ENCODE results near the gene TBXAS1.

Gene TBXAS1

DNA sequence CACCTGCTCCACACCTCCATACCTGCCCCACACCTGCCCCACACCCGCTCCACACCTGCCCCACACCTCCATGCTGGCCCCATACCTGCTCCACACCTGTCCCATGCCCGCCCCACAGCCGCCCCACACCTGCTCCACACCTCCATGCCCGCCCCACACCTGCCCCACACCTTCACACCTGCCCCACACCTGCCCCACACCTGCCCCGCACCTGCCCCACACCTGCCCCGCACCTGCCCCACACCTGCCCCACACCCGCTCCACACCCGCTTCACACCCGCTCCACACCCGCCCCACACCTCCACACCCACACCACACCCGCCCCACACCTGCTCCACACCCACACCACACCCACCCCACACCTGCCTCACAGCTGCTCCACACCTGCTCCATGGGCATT, 180.7 kb downstream of the TBXAS1 start:
- 80% methylated on average over 11 of the region's 11 CpGs for WGBS
- Histone ChIP-seq H3K23ac (ENCODE audit: low read length in 2 of 2) (no peak overlapping the region), H4K91ac (ENCODE audit: low read length) (no peak overlapping the region), H2BK12ac (ENCODE audit: low read length in 2 of 2) (no peak overlapping the region), H3K27me3 (ENCODE audit: control insufficient read depth in 1 of 2, insufficient read depth in 1 of 2, low read length in 2 of 2) (peaks cover 25 to 46% of the 10 kb centered on the region in 2 experiments), H2BK15ac (ENCODE audit: low read depth, poor library complexity, severe bottlenecking) (no peak overlapping the region), H2AFZ (ENCODE audit: low read depth, low read length) (no peak overlapping the region), H3K9me3 (ENCODE audit: control insufficient read depth, low read length) (no peaks in the 10 kb centered on the region), H3K4me2 (ENCODE audit: low read length, poor library complexity, severe bottlenecking) (no peak overlapping the region), H3K14ac (ENCODE audit: low read length in 2 of 2) (no peak overlapping the region), H3K79me1 (replicated peaks; ENCODE audit: low read length, poor library complexity, severe bottlenecking) (no peaks in the 10 kb centered on the region), H3K4me1 (ENCODE audit: control insufficient read depth, insufficient read depth, low read depth, low read length) (no peaks in the 10 kb centered on the region), H3K4ac (ENCODE audit: low read depth in 1 of 2, low read length in 2 of 2) (no peak overlapping the region), H2BK120ac (ENCODE audit: low read depth, low read length) (no peak overlapping the region), H3K4me3 (ENCODE audit: insufficient read depth in 1 of 2, low read depth in 1 of 2, low read length in 2 of 2) (no peak overlapping the region), H3K36me3 (ENCODE audit: control insufficient read depth in 1 of 2, insufficient read depth in 2 of 2, low read depth in 1 of 2, low read length in 2 of 2) (no peaks in the 10 kb centered on the region), H3K9ac (ENCODE audit: low read length) (no peak overlapping the region), H4K8ac (ENCODE audit: low read length) (no peak overlapping the region), H2AK5ac (ENCODE audit: low read length, severe bottlenecking) (no peak overlapping the region), H2BK5ac (ENCODE audit: low read depth, low read length, poor library complexity, severe bottlenecking) (no peak overlapping the region), H3K18ac (ENCODE audit: low read depth in 1 of 2, low read length in 2 of 2) (no peak overlapping the region), H3K27ac (ENCODE audit: low read length, poor library complexity, severe bottlenecking) (no peak overlapping the region)
- DNase-seq, result no peak

DNA sequence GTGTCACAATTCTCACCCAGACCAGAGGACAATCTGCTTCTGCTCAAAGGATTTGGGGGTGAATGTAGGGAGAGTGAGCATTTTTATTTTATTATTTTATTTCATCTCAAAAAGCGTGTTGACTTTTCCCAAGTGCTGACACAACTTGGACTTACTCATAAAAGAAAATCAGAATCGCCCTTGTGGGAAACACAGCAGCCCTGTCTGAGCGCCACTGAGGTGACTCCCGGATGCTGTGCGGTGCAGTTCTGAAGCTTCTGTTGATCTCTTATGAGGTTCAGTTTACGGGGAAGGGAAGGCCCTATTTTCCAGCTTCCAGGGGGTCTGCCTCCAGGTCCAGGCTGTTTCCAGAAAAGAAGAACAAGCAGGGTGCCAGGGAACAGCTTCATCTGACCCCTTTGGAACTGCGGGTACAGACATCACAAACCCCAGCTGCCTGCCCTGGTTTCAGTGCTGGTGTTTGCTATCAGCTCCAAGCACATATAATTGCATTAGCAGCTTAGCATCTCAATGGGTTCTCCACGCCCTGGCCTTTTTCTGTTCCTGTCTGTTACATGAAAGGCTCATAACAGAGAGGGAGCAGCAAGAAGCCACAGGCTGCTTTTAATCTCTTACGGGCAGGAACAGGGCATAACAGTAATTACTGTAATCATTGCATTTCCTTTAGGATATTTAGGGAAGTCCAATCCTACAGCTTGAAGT, 181.3 kb downstream of the TBXAS1 start:
- H3K4me2 ChIP-seq (ENCODE audit: low read length, poor library complexity, severe bottlenecking), result no peak overlapping the region
- H3K79me1 ChIP-seq (replicated peaks; ENCODE audit: low read length, poor library complexity, severe bottlenecking), result no peaks in the 10 kb centered on the region
- no peak overlapping the region for H3K9ac ChIP-seq (ENCODE audit: low read length)
- no peaks in the 10 kb centered on the region for H3K36me3 ChIP-seq (ENCODE audit: control insufficient read depth in 1 of 2, insufficient read depth in 2 of 2, low read depth in 1 of 2, low read length in 2 of 2)
- no peak overlapping the region for H3K23ac ChIP-seq (ENCODE audit: low read length in 2 of 2)
- H3K27me3 ChIP-seq (ENCODE audit: control insufficient read depth in 1 of 2, insufficient read depth in 1 of 2, low read length in 2 of 2), result peaks cover 29 to 50% of the 10 kb centered on the region in 2 experiments
- no peaks in the 10 kb centered on the region for H3K4me1 ChIP-seq (ENCODE audit: control insufficient read depth, insufficient read depth, low read depth, low read length)
- H3K27ac ChIP-seq (ENCODE audit: low read length, poor library complexity, severe bottlenecking), result no peak overlapping the region
- no peak overlapping the region for H2BK12ac ChIP-seq (ENCODE audit: low read length in 2 of 2)
- no peak overlapping the region for H2BK15ac ChIP-seq (ENCODE audit: low read depth, poor library complexity, severe bottlenecking)
- H3K18ac ChIP-seq (ENCODE audit: low read depth in 1 of 2, low read length in 2 of 2), result no peak overlapping the region
- no peak overlapping the region for H4K8ac ChIP-seq (ENCODE audit: low read length)
- no peaks in the 10 kb centered on the region for H3K9me3 ChIP-seq (ENCODE audit: control insufficient read depth, low read length)
- no peak overlapping the region for H2AFZ ChIP-seq (ENCODE audit: low read depth, low read length)
- no peak overlapping the region for H4K91ac ChIP-seq (ENCODE audit: low read length)
- no peak overlapping the region for H2BK5ac ChIP-seq (ENCODE audit: low read depth, low read length, poor library complexity, severe bottlenecking)
- 79% methylated on average over 8 of the region's 9 CpGs for WGBS
- no peak overlapping the region for H3K14ac ChIP-seq (ENCODE audit: low read length in 2 of 2)
- H3K4me3 ChIP-seq (ENCODE audit: insufficient read depth in 1 of 2, low read depth in 1 of 2, low read length in 2 of 2), result no peak overlapping the region
- no peak for DNase-seq
- H3K4ac ChIP-seq (ENCODE audit: low read depth in 1 of 2, low read length in 2 of 2), result no peak overlapping the region
- no peak overlapping the region for H2BK120ac ChIP-seq (ENCODE audit: low read depth, low read length)
- H2AK5ac ChIP-seq (ENCODE audit: low read length, severe bottlenecking), result no peak overlapping the region

DNA sequence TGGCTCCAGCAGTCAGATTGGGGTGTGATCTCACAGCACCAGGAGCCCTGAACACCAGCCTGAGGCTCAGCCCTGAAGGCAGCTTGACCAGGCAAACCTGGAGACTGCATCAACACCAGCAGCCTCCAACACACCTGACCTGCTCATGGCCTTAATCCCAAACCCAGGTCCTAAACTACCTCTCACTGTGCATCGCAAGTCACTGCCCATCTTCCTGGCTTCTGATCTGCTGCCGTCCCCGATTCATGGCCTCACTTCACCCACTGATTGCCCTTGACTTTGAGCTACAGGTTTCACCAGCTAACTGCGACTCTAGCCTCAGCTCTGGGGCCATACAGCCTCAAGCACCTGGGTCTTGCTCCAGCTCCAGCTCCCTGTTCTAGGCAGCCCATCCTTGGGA, 184.6 kb downstream of the TBXAS1 start:
- H3K4ac ChIP-seq (ENCODE audit: low read depth in 1 of 2, low read length in 2 of 2), result no peak overlapping the region
- H2BK12ac ChIP-seq (ENCODE audit: low read length in 2 of 2), result no peak overlapping the region
- H3K23ac ChIP-seq (ENCODE audit: low read length in 2 of 2), result no peak overlapping the region
- H3K79me1 ChIP-seq (replicated peaks; ENCODE audit: low read length, poor library complexity, severe bottlenecking), result no peaks in the 10 kb centered on the region
- no peak overlapping the region for H4K8ac ChIP-seq (ENCODE audit: low read length)
- peaks cover 32 to 47% of the 10 kb centered on the region in 2 experiments for H3K27me3 ChIP-seq (ENCODE audit: control insufficient read depth in 1 of 2, insufficient read depth in 1 of 2, low read length in 2 of 2)
- no peak overlapping the region for H3K9ac ChIP-seq (ENCODE audit: low read length)
- H3K4me1 ChIP-seq (ENCODE audit: control insufficient read depth, insufficient read depth, low read depth, low read length), result no peaks in the 10 kb centered on the region
- no peak overlapping the region for H3K27ac ChIP-seq (ENCODE audit: low read length, poor library complexity, severe bottlenecking)
- H2AK5ac ChIP-seq (ENCODE audit: low read length, severe bottlenecking), result no peak overlapping the region
- no peak overlapping the region for H3K4me3 ChIP-seq (ENCODE audit: insufficient read depth in 1 of 2, low read depth in 1 of 2, low read length in 2 of 2)
- H3K9me3 ChIP-seq (ENCODE audit: control insufficient read depth, low read length), result no peaks in the 10 kb centered on the region
- H2BK5ac ChIP-seq (ENCODE audit: low read depth, low read length, poor library complexity, severe bottlenecking), result no peak overlapping the region
- no peak overlapping the region for H4K91ac ChIP-seq (ENCODE audit: low read length)
- H3K18ac ChIP-seq (ENCODE audit: low read depth in 1 of 2, low read length in 2 of 2), result no peak overlapping the region
- H2BK15ac ChIP-seq (ENCODE audit: low read depth, poor library complexity, severe bottlenecking), result no peak overlapping the region
- DNase-seq, result no peak
- H3K36me3 ChIP-seq (ENCODE audit: control insufficient read depth in 1 of 2, insufficient read depth in 2 of 2, low read depth in 1 of 2, low read length in 2 of 2), result no peaks in the 10 kb centered on the region
- WGBS, result 94% methylated on average over 4 of the region's 4 CpGs
- no peak overlapping the region for H2BK120ac ChIP-seq (ENCODE audit: low read depth, low read length)
- H2AFZ ChIP-seq (ENCODE audit: low read depth, low read length), result no peak overlapping the region
- no peak overlapping the region for H3K4me2 ChIP-seq (ENCODE audit: low read length, poor library complexity, severe bottlenecking)
- H3K14ac ChIP-seq (ENCODE audit: low read length in 2 of 2), result no peak overlapping the region

DNA sequence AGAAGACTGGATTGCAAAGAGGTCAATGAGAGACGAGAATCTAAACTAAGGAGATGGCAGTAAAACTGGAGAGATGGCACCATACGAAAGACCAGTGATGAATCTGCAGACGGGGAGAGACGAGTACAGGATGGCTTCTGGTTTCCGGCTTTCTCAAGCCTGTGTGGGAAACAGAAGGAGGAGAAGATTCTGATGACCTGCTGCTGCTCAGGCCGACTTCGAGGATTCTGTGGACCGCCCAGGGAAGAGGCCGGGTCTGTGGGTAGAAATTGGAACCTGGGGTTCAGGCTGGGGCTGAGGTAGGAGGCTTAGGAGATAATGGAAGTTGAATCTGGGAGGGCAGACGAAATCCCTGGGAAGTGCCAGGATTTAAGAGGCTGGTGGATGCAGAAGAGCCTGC, 185.1 kb downstream of the TBXAS1 start:
- Histone ChIP-seq H2AK5ac (ENCODE audit: low read length, severe bottlenecking) (no peak overlapping the region), H2AFZ (ENCODE audit: low read depth, low read length) (no peak overlapping the region), H3K4ac (ENCODE audit: low read depth in 1 of 2, low read length in 2 of 2) (no peak overlapping the region), H3K36me3 (ENCODE audit: control insufficient read depth in 1 of 2, insufficient read depth in 2 of 2, low read depth in 1 of 2, low read length in 2 of 2) (no peaks in the 10 kb centered on the region), H4K91ac (ENCODE audit: low read length) (no peak overlapping the region), H3K9ac (ENCODE audit: low read length) (no peak overlapping the region), H2BK5ac (ENCODE audit: low read depth, low read length, poor library complexity, severe bottlenecking) (no peak overlapping the region), H2BK15ac (ENCODE audit: low read depth, poor library complexity, severe bottlenecking) (no peak overlapping the region), H2BK12ac (ENCODE audit: low read length in 2 of 2) (no peak overlapping the region), H2BK120ac (ENCODE audit: low read depth, low read length) (no peak overlapping the region), H3K23ac (ENCODE audit: low read length in 2 of 2) (no peak overlapping the region), H3K4me1 (ENCODE audit: control insufficient read depth, insufficient read depth, low read depth, low read length) (no peaks in the 10 kb centered on the region), H4K8ac (ENCODE audit: low read length) (no peak overlapping the region), H3K79me1 (replicated peaks; ENCODE audit: low read length, poor library complexity, severe bottlenecking) (no peaks in the 10 kb centered on the region), H3K18ac (ENCODE audit: low read depth in 1 of 2, low read length in 2 of 2) (no peak overlapping the region), H3K4me2 (ENCODE audit: low read length, poor library complexity, severe bottlenecking) (no peak overlapping the region), H3K9me3 (ENCODE audit: control insufficient read depth, low read length) (no peaks in the 10 kb centered on the region), H3K14ac (ENCODE audit: low read length in 2 of 2) (no peak overlapping the region), H3K27ac (ENCODE audit: low read length, poor library complexity, severe bottlenecking) (no peak overlapping the region), H3K4me3 (ENCODE audit: insufficient read depth in 1 of 2, low read depth in 1 of 2, low read length in 2 of 2) (no peak overlapping the region), H3K27me3 (ENCODE audit: control insufficient read depth in 1 of 2, insufficient read depth in 1 of 2, low read length in 2 of 2) (peaks cover 32 to 47% of the 10 kb centered on the region in 2 experiments)
- DNase-seq, result no peak
- WGBS, result 83% methylated on average over 10 of the region's 10 CpGs

Measured in mesenchymal stem cell (in vitro differentiated cells and primary cell).